Measurements from ENCODE around the gene ILF3. TPM values are rescaled to one million over a fixed set of nuclear protein-coding genes. Genes with fewer than 3 reads are reported as not detected.
A peak's percentile ranks its signal among the peaks of the same experiment; 100 is the strongest.

The ILF3 gene
- total and polyA plus RNA-seq, 10 of the 15 experiments (the other 5 are each of a cell fraction or from before 2014, with no cell fraction given) = 28.1 to 383 (median 176) TPM

DNA sequence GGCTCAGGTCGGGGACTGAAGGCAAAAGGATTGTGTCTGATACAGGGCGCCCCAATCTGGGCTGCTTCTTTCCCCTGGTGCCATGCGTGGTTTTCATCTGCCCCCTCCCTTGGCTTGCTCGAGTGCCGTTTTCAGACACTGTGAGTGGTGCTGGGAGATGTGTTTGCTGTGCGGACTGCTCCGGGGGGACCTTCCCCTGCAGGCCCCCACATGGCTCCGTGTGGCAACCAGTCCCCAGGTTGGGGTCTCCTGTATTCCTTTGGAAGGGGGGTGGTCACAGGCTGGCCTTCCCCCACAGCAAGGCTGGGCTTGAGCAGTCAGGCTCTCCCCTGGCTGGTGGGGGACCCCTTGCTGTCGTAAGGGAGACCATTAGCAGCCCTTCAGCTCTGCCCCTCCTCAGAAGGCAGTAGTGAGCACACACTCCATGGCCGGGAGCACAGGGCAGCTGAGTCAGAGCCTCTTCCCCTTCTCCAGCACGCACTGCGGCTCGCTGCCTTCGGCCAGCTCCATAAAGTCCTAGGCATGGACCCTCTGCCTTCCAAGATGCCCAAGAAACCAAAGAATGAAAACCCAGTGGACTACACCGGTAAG, 26.5 kb downstream of the ILF3 start:
- ATAC-seq (no peak), FAIRE-seq (no peak), DNase-seq (ENCODE audit: low read depth, low spot score) (no peak)
- H3K9me3 ChIP-seq (replicated peaks; ENCODE audit: control insufficient read depth, insufficient read depth, low read length) = no peaks in the 10 kb centered on the region
- in situ Hi-C loops (cut with MboI) (no loop called here), intact Hi-C loops (cut with micrococcal nuclease; ENCODE audit: unreplicated experiment) (no loop called here)
- no peaks in the 10 kb centered on the region for H3K27me3 ChIP-seq (replicated peaks in 1 of 2; ENCODE audit: control insufficient read depth in 2 of 2, insufficient read depth in 2 of 2, low read length in 1 of 2)
- H3K9ac ChIP-seq (ENCODE audit: control insufficient read depth, insufficient read depth, low read length) = no peak overlapping the region
- peaks cover 2% of the 10 kb centered on the region; the same call in 1 of the 2 replicates for H4K20me1 ChIP-seq (ENCODE audit: control insufficient read depth, insufficient read depth)
- H3K4me1 ChIP-seq (ENCODE audit: control insufficient read depth, insufficient read depth, low read length) = no peaks in the 10 kb centered on the region
- H3K36me3 ChIP-seq (ENCODE audit: control insufficient read depth in 2 of 2, insufficient read depth in 2 of 2, low read length in 1 of 2) = peaks cover 68 to 71% of the 10 kb centered on the region in 2 experiments
- no peak overlapping the region for H3K4me3 ChIP-seq
- ChIA-PET POLR2A (no interaction called here), SMC1A (ENCODE audit: uncharacterized antibody, unreplicated experiment) (interaction anchor here (0.6 kb wide), 1 partner anchor 119 kb away, joined by 3 read pairs; no protein-coding TSS in a partner anchor), CTCF (interaction anchor here (1.1 kb wide), 1 partner anchor 32 kb away, joined by 3 read pairs; no protein-coding TSS in a partner anchor), RAD21 (ENCODE audit: unreplicated experiment) (no interaction called here)
- 89% methylated on average over 15 of the region's 15 CpGs for WGBS (ENCODE audit: insufficient coverage, insufficient replicate concordance, low lambda C conversion rate, missing lambda C conversion rate)
- H3K4me2 ChIP-seq (ENCODE audit: control insufficient read depth, insufficient read depth) = no peak overlapping the region
- TF ChIP-seq YY1 (IDR thresholded peaks at IDR 0.05; ENCODE audit: low read depth, low read length) (no peak), SUPT20H (IDR thresholded peaks at IDR 0.05; ENCODE audit: borderline replicate concordance, control insufficient read depth, low read depth, low read length) (no peak), POLR2AphosphoS5 (IDR thresholded peaks at IDR 0.05; ENCODE audit: low read length) (0 out of 2 replicates have a peak, but pooled peaks have one; percentile 32), POLR2A (IDR thresholded peaks at IDR 0.05; ENCODE audit: low read depth, low read length) (peak; percentile 62; the same call in 1 of the 2 replicates)
- TF ChIP-seq, protein P1, sequence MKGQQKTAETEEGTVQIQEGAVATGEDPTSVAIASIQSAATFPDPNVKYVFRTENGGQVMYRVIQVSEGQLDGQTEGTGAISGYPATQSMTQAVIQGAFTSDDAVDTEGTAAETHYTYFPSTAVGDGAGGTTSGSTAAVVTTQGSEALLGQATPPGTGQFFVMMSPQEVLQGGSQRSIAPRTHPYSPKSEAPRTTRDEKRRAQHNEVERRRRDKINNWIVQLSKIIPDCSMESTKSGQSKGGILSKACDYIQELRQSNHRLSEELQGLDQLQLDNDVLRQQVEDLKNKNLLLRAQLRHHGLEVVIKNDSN (IDR thresholded peaks at IDR 0.05; ENCODE audit: borderline replicate concordance, extremely low read length, insufficient read depth, low read depth, low read length) = no peak
- BruUV-seq (replicated peaks) = no TSS peak
- H3K79me2 ChIP-seq (ENCODE audit: control insufficient read depth, insufficient read depth, low read length) = no peaks in the 10 kb centered on the region
- no peak overlapping the region for H3K27ac ChIP-seq (ENCODE audit: control insufficient read depth, insufficient read depth)
- H2AFZ ChIP-seq (ENCODE audit: control insufficient read depth, low read depth, low read length) = no peak overlapping the region

DNA sequence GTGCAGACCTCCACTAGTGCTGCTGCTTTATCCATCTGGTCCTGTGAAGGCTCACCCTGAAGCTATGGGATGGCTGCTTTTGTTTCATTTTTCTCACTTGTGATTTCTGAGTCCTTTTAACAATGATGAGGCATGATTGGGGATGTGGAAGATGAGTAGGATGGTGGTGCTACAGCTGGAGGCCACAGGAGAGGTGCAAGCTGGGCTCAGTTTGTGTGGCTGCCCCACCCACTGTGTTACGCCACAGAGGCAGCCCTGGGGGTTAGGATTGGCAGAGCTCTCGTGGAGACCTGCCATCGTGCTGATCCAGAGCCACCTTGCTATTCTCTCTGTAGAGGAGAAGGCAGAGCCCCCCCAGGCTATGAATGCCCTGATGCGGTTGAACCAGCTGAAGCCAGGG, 27.5 kb downstream of the ILF3 start:
- Histone ChIP-seq H3K27me3 (replicated peaks in 1 of 2; ENCODE audit: control insufficient read depth in 2 of 2, insufficient read depth in 2 of 2, low read length in 1 of 2) (no peaks in the 10 kb centered on the region), H3K36me3 (ENCODE audit: control insufficient read depth in 2 of 2, insufficient read depth in 2 of 2, low read length in 1 of 2) (peaks cover 67 to 76% of the 10 kb centered on the region in 2 experiments), H3K9ac (ENCODE audit: control insufficient read depth, insufficient read depth, low read length) (no peak overlapping the region), H3K4me2 (ENCODE audit: control insufficient read depth, insufficient read depth) (no peak overlapping the region), H3K4me3 (no peak overlapping the region), H2AFZ (ENCODE audit: control insufficient read depth, low read depth, low read length) (no peak overlapping the region), H3K4me1 (ENCODE audit: control insufficient read depth, insufficient read depth, low read length) (no peaks in the 10 kb centered on the region), H3K27ac (ENCODE audit: control insufficient read depth, insufficient read depth) (no peak overlapping the region), H3K9me3 (replicated peaks; ENCODE audit: control insufficient read depth, insufficient read depth, low read length) (no peaks in the 10 kb centered on the region), H4K20me1 (ENCODE audit: control insufficient read depth, insufficient read depth) (peaks cover 2% of the 10 kb centered on the region; the same call in 1 of the 2 replicates), H3K79me2 (ENCODE audit: control insufficient read depth, insufficient read depth, low read length) (no peaks in the 10 kb centered on the region)
- RAD21 ChIA-PET (ENCODE audit: unreplicated experiment) = no interaction called here
- in situ Hi-C loops (cut with MboI) (no loop called here), intact Hi-C loops (cut with micrococcal nuclease; ENCODE audit: unreplicated experiment) (no loop called here)
- TF ChIP-seq, protein P2, sequence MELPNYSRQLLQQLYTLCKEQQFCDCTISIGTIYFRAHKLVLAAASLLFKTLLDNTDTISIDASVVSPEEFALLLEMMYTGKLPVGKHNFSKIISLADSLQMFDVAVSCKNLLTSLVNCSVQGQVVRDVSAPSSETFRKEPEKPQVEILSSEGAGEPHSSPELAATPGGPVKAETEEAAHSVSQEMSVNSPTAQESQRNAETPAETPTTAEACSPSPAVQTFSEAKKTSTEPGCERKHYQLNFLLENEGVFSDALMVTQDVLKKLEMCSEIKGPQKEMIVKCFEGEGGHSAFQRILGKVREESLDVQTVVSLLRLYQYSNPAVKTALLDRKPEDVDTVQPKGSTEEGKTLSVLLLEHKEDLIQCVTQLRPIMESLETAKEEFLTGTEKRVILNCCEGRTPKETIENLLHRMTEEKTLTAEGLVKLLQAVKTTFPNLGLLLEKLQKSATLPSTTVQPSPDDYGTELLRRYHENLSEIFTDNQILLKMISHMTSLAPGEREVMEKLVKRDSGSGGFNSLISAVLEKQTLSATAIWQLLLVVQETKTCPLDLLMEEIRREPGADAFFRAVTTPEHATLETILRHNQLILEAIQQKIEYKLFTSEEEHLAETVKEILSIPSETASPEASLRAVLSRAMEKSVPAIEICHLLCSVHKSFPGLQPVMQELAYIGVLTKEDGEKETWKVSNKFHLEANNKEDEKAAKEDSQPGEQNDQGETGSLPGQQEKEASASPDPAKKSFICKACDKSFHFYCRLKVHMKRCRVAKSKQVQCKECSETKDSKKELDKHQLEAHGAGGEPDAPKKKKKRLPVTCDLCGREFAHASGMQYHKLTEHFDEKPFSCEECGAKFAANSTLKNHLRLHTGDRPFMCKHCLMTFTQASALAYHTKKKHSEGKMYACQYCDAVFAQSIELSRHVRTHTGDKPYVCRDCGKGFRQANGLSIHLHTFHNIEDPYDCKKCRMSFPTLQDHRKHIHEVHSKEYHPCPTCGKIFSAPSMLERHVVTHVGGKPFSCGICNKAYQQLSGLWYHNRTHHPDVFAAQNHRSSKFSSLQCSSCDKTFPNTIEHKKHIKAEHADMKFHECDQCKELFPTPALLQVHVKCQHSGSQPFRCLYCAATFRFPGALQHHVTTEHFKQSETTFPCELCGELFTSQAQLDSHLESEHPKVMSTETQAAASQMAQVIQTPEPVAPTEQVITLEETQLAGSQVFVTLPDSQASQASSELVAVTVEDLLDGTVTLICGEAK (IDR thresholded peaks at IDR 0.05; ENCODE audit: borderline replicate concordance) = no peak
- TF ChIP-seq, protein P3, sequence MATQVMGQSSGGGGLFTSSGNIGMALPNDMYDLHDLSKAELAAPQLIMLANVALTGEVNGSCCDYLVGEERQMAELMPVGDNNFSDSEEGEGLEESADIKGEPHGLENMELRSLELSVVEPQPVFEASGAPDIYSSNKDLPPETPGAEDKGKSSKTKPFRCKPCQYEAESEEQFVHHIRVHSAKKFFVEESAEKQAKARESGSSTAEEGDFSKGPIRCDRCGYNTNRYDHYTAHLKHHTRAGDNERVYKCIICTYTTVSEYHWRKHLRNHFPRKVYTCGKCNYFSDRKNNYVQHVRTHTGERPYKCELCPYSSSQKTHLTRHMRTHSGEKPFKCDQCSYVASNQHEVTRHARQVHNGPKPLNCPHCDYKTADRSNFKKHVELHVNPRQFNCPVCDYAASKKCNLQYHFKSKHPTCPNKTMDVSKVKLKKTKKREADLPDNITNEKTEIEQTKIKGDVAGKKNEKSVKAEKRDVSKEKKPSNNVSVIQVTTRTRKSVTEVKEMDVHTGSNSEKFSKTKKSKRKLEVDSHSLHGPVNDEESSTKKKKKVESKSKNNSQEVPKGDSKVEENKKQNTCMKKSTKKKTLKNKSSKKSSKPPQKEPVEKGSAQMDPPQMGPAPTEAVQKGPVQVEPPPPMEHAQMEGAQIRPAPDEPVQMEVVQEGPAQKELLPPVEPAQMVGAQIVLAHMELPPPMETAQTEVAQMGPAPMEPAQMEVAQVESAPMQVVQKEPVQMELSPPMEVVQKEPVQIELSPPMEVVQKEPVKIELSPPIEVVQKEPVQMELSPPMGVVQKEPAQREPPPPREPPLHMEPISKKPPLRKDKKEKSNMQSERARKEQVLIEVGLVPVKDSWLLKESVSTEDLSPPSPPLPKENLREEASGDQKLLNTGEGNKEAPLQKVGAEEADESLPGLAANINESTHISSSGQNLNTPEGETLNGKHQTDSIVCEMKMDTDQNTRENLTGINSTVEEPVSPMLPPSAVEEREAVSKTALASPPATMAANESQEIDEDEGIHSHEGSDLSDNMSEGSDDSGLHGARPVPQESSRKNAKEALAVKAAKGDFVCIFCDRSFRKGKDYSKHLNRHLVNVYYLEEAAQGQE (IDR thresholded peaks at IDR 0.05; ENCODE audit: low read depth, low read length) = no peak
- TF ChIP-seq POLR2A (IDR thresholded peaks at IDR 0.05; ENCODE audit: low read depth, low read length) = 0 out of 2 replicates have a peak, but pooled peaks have one; percentile 17
- SMC1A ChIA-PET (ENCODE audit: uncharacterized antibody, unreplicated experiment) = no interaction called here
- CTCF ChIA-PET = interaction anchor here (1.0 to 1.3 kb wide), 3 partner anchors 33 to 100 kb away, joined by 3 to 4 read pairs (median 4); no protein-coding TSS in a partner anchor
- DNase-seq (ENCODE audit: low read depth, low spot score) = no peak
- no peak for FAIRE-seq
- no TSS peak for BruUV-seq (replicated peaks)
- no peak for ATAC-seq
- POLR2A ChIA-PET = no interaction called here
- WGBS (ENCODE audit: insufficient coverage, insufficient replicate concordance, low lambda C conversion rate, missing lambda C conversion rate) = 96% methylated on average over 4 of the region's 4 CpGs
